Right cardiac atrium (tissue), 5 donors: ENCODE results near the gene KHDRBS2. TPM values are rescaled to one million over a fixed set of nuclear protein-coding genes. Genes with fewer than 3 reads are reported as not detected.
A peak's percentile ranks its signal among the peaks of the same experiment; 100 is the strongest.

Experiments used
- ATAC-seq, 2 donors: fragments of 200-7000 bp; cut with Tn5 transposase; one replicate each; pipeline versions ENCODE4 v1.8.0 to v1.9.1; 2020; ENCODE audit warnings: moderate library complexity in 2 of 2, mild to moderate bottlenecking in 1 of 2
- DNase-seq, 3 donors: peaks; one replicate each; pipeline ENCODE4 v3.0.0-alpha.2; 2020
- H3K27ac ChIP-seq: one replicate; pipeline ENCODE4 v1.5.1; 2013; ENCODE audit warnings: mild to moderate bottlenecking, low read length, control low read depth, moderate library complexity
- H3K27me3 ChIP-seq: one replicate; pipeline ENCODE4 v1.6.1; 2013; ENCODE audit not compliant: control insufficient read depth, insufficient read depth
- H3K4me1 ChIP-seq: one replicate; pipeline ENCODE4 v1.6.1; 2013; ENCODE audit warnings: low read length; ENCODE audit not compliant: control insufficient read depth, insufficient read depth
- H3K4me3 ChIP-seq: one replicate; pipeline ENCODE4 v1.5.1; 2013; ENCODE audit warnings: low read length, control low read depth
- H3K9me3 ChIP-seq: one replicate; pipeline ENCODE4 v1.6.1; 2013; ENCODE audit warnings: low read length; ENCODE audit not compliant: control insufficient read depth
- WGBS: extraction: QIAGEN DNeasy Blood & Tissue Kit; methylation state at CpG from one replicate; pipeline ENCODE4 v1.1.7; 2013; 5-methylcytosine and 5-hydroxymethylcytosine counted together
- intact Hi-C, 4 donors: fragments of 100-400 bp; cut with DNase I; formaldehyde crosslinking; loops; one replicate each; pipeline versions ENCODE4 v1.11.0 to v1.14.0; 2022 to 2023
- long read RNA-seq, 4 donors: library from polyadenylated mRNA; unstranded; transcript quantifications; one replicate each; pipeline ENCODE4 v2.0.0, GENCODE V29; 2020 to 2021
- polyA plus RNA-seq: library from polyadenylated mRNA; stranded (reverse); fragments of 200-250 nt; gene quantifications from one replicate; pipeline ENCODE4 v1.2.3, GENCODE V29; 2013
- total RNA-seq, 4 donors: library from RNA; stranded (reverse); fragmentation: NEBNext Ultra II Directional; extraction: Animal tissue kit (Norgen Biotek cat#: 25700); gene quantifications; one replicate each; pipeline ENCODE4 v1.2.1, GENCODE V29; 2021
- donor health status: healthy with polysubstance abuse.
- donor health status: DM: no; HTN: yes; CAD: no.
- donor health status: DM: no; HTN: no; CAD: no.
- donor health status: DM: no; HTN: yes; CAD: no; lungs with severe emphysema.
- donor health status: DM: yes; HTN: yes; CAD: no.

The KHDRBS2 gene
- total RNA-seq: under 1 TPM in 3 of 4 donors, not detected in 1; 0.09 to 0.14 (median 0.12) TPM
- not detected for polyA plus RNA-seq
- long read RNA-seq, donor 1: 0 reads
- long read RNA-seq, donor 2: 0 reads
- long read RNA-seq, donor 3: 0 reads
- long read RNA-seq, donor 4: 0 reads

DNA sequence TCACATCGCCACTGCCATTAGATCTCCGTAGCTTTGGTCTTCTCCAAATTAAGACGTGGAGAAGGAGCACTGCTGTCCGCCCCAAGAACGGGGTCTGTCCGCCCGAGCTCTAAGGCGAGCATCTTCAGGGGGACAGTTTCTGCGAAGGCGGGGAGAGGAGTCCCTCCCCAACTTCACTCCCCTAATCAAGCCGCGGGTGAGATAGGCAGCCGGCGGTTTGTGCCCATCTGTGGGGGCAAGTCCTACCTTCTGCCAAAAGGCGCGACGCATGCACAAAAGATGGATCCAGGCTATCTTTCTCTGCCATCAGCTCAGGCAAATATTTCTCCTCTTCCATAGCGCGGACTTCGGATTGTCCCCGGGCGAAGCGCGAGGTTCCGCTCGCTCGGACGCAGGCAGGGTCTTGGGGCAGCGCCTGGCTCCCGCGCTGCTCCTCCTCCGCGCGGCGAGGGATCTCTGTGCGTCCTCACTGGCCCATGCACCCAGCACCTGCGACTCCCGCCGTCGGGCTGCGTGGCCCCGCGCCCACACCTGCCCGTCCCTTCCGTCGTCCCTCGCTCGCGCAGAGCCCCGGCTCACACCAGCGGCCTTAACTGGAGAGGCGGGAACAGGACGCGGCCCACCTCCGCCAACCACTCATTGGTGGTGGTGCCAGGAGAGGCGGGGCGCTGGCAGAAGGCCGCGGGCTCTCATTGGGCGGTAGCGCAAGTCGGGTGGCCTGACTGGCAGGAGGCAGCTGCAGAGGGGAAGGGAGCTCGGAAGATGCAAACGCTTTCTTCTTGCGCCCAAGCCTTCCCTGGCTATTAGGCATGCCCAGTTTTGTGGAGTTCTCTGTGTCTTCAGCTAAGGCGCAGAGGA is at the start of gene KHDRBS2:
KHDRBS2 (minus strand) TSS at position 614 of the 858 bp plus-strand sequence.
- Histone ChIP-seq H3K27me3 (no peaks in the 10 kb centered on the region), H3K27ac (no peak within 1 kb of the TSS), H3K4me3 (peak within 1 kb of the TSS; percentile 4), H3K4me1 (no peaks in the 10 kb centered on the region), H3K9me3 (no peaks in the 10 kb centered on the region)
- peak; percentile 95 to 96 for ATAC-seq
- intact Hi-C loops: no loop called here
- DNase-seq: peak; percentile 79 to 91 (median 89)
- WGBS: 1% methylated on average over 66 of the region's 66 CpGs

DNA sequence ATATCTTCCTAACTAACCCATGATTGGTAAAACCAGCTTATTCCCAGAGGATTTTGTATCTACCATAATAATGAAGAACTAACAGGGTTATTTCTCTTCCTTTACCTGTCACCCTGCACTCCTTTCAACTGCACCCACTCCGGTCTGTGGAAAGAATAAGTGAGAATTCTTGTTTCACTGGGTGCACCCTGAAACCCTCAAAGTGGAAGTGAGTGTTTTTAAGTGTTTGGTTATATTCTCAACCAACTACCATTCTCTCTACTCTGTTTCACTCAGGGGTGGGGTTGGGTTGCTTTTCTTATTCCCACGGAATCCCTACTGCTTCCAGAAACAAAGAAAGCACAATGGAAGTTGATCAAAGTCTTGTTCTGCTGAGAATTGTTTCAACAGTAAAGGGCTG is 42.6 kb upstream of the KHDRBS2 start:
- Histone ChIP-seq H3K27ac (no peak overlapping the region), H3K4me3 (no peak overlapping the region), H3K27me3 (no peaks in the 10 kb centered on the region), H3K4me1 (no peaks in the 10 kb centered on the region), H3K9me3 (peaks cover 2% of the 10 kb centered on the region)
- intact Hi-C loops: no loop called here
- 83% methylated on average over 2 of the region's 2 CpGs for WGBS
- DNase-seq (no peak), ATAC-seq (no peak)

DNA sequence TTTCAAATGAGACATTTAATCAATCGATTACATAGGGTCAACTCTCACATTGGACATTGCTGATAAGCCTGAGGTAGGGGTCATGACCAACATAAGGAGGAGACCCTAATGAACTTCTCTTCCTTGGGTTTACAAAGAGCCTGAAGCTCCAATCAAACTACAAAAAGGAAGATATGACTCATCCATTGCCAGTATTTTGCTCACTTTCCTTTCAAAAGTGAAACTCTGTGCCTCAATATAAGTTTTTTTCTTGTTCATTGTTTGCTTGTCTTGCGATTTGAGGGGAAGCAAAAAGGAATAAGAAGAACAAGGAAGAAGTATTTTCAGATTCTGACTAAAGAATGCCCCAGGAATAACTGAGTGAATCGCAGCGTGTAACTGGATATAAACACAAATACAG is 38.8 kb upstream of the KHDRBS2 start:
- intact Hi-C loops: no loop called here
- H3K4me3 ChIP-seq: no peak overlapping the region
- H3K27ac ChIP-seq: no peak overlapping the region
- 56% methylated on average over 4 of the region's 4 CpGs for WGBS
- no peaks in the 10 kb centered on the region for H3K27me3 ChIP-seq
- no peak for ATAC-seq
- no peaks in the 10 kb centered on the region for H3K9me3 ChIP-seq
- no peak for DNase-seq
- H3K4me1 ChIP-seq: no peaks in the 10 kb centered on the region

DNA sequence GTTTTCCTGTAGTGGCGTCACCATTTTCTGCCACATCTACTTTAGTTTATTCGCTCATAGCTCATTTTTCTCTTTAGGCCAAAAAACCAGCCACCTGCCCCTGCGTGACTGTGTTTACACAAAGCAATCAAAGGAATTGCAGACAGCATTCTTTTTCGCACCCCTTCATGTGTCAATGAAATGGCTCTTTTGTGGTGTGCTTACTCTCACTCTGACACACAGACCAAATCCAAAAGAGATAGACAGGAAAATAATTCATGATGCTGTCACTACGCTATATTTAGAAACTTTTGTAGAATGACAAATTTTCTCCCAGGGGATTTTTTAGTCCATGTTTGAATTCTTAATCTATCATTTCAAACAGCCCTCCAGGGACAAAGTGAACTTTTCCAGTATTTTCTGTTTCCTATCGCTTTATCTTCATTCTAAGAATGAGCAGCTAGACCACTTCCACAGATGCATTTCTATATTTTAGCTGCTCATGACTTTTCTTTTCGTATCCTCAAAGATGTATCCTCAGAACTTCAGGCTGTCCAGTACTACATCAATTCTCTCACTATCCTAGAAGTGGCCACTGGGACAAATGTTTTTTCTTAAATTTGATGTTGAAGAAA is 37.9 kb upstream of the KHDRBS2 start:
- Histone ChIP-seq H3K9me3 (no peaks in the 10 kb centered on the region), H3K4me1 (no peaks in the 10 kb centered on the region), H3K27me3 (no peaks in the 10 kb centered on the region), H3K4me3 (no peak overlapping the region), H3K27ac (no peak overlapping the region)
- intact Hi-C loops: no loop called here
- 58% methylated on average over 7 of the region's 7 CpGs for WGBS
- DNase-seq: no peak
- ATAC-seq: no peak

DNA sequence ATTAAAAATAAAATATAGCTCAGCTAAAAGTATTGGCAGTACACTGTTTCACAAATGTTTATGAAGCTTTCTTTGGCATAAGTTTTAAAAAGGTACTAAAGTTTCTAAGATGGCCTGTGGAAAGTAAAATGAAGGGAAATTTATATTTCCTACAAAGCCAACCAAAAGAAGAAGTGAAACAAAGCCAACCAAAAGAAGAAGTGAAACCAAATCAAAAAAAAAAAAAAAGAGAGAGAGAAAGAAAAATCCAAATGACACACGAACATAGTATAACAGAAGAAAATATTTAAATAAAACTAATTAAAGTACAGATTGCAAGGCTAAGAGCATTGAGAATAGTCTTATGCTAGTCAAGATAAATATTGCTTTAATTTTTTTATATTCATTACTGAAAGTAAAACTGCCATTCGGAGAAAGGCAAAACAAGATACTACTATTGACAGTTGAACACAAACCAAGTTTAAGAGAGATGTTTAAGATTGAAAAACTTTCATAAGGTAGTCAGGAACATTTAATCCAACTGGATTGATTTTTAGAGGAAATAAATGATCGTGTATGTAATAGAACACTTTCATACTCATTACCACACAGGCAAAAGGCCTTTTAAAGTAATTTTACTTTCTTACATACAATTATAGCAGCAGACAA is 12.8 kb upstream of the KHDRBS2 start:
- 62% methylated on average over 3 of the region's 3 CpGs for WGBS
- no peaks in the 10 kb centered on the region for H3K4me1 ChIP-seq
- H3K4me3 ChIP-seq: no peak overlapping the region
- DNase-seq (no peak), ATAC-seq (no peak)
- no peaks in the 10 kb centered on the region for H3K9me3 ChIP-seq
- no peak overlapping the region for H3K27ac ChIP-seq
- no peaks in the 10 kb centered on the region for H3K27me3 ChIP-seq
- intact Hi-C loops: no loop called here

DNA sequence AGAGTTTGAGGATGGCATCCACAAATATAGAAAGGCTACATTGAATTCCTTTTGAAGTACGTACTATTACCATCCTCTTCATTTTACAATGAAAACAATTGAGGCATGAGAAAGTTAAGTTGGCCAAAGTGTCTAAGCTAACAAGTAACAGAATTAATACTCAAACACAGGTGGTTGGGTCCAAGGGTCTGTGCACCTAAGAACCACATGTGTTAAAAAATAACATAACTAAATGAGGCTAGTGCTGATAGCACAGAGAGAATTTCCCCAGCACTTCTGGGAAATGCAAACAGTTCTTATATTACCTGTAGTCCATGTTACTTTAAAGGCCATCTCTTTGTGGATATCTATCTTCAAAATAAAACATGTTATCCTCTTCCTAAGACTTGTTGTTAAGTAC is 10.5 kb upstream of the KHDRBS2 start:
- Histone ChIP-seq H3K9me3 (no peaks in the 10 kb centered on the region), H3K4me3 (no peak overlapping the region), H3K27ac (no peak overlapping the region), H3K4me1 (no peaks in the 10 kb centered on the region), H3K27me3 (no peaks in the 10 kb centered on the region)
- intact Hi-C loops: no loop called here
- 85% methylated on average over 1 of the region's 1 CpG for WGBS
- ATAC-seq (no peak), DNase-seq (no peak)

DNA sequence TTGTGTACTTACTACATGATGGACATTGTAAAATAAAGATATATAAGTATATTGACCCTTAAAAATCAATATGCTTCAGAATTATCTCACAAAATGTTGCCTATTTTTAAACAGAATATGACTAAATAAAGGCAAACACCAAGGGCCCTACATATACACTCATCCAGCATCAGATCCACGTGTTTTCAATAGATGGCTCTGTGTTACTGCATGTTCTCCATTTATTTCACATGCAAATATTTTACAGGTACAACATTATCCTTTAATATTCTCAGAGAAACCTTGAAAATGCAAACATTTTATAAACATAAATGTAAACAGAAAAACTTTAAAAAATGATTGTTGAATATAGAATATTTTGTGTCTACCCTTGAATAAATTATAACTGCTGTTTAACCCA is 2.9 kb upstream of the KHDRBS2 start:
- intact Hi-C loops: no loop called here
- no peaks in the 10 kb centered on the region for H3K4me1 ChIP-seq
- DNase-seq (no peak), ATAC-seq (no peak)
- no peaks in the 10 kb centered on the region for H3K27me3 ChIP-seq
- 49% methylated on average over 1 of the region's 1 CpG for WGBS
- no peaks in the 10 kb centered on the region for H3K9me3 ChIP-seq
- no peak overlapping the region for H3K4me3 ChIP-seq
- no peak overlapping the region for H3K27ac ChIP-seq

DNA sequence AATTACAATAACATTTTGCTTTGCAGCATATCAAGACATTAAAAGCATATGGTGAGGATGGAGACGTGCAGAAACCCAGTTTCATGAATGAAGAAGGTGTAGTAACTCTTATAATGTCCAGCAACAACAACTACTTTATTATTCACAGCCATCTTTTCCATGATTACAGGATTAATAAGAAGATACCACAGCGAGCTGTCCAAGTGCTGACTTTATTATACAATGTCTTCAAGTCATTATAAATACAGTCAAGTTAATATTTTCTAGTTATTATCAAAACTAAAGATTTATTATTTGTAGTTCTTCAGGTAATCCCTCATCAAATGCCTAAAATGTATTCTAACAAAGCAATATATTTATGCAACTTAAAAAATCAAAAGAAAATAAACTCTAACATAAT is 2.5 kb upstream of the KHDRBS2 start:
- no peak overlapping the region for H3K4me3 ChIP-seq
- intact Hi-C loops: no loop called here
- H3K27ac ChIP-seq: no peak overlapping the region
- H3K4me1 ChIP-seq: no peaks in the 10 kb centered on the region
- no peaks in the 10 kb centered on the region for H3K27me3 ChIP-seq
- DNase-seq (no peak), ATAC-seq (no peak)
- 55% methylated on average over 2 of the region's 2 CpGs for WGBS
- no peaks in the 10 kb centered on the region for H3K9me3 ChIP-seq

DNA sequence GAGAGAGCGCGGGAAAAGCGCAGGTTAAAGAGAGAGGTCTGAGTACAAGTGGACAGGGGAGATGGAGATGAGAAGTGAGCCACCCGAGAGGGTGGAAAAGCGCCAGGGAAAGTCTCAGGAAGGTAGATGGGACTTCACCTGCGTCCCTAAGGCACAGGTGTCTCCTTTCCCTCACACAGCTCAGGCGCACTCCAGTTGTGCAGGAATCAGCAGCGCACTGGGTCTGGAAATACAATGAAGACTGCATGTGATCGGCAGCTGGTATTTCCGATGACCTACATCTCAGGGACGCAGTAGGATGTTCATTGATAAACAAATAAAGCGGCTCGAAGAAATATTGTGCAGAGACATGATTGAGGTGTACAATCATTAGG is 432 bp upstream of the KHDRBS2 start:
- Histone ChIP-seq H3K27ac (no peak overlapping the region), H3K4me1 (no peaks in the 10 kb centered on the region), H3K9me3 (no peaks in the 10 kb centered on the region), H3K4me3 (peak overlapping the region; percentile 4), H3K27me3 (no peaks in the 10 kb centered on the region)
- intact Hi-C loops: no loop called here
- no peak for ATAC-seq
- DNase-seq: no peak
- WGBS: 3% methylated on average over 13 of the region's 13 CpGs

DNA sequence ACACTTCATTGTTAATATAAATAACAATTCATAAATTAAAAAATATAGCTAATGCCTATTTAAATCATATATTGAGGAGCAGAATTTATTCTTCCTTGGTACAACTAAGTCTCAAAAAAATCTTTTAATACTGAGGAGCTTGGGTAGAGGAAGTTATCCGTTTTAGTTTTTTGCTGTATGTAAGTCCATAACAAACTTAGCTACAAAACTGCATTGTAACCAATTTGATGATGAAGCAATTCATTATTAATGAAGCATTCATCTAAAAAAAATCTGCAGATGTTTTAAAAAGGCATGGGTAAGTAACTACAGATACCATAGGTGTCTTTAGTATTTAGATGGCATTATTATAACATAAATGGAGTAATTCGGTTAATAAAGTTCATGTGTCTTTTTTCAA is 1.3 kb downstream of the KHDRBS2 start:
- DNase-seq: no peak
- no peaks in the 10 kb centered on the region for H3K4me1 ChIP-seq
- no peak for ATAC-seq
- 41% methylated on average over 2 of the region's 2 CpGs for WGBS
- intact Hi-C loops: no loop called here
- no peaks in the 10 kb centered on the region for H3K9me3 ChIP-seq
- no peak overlapping the region for H3K27ac ChIP-seq
- H3K4me3 ChIP-seq: no peak overlapping the region
- no peaks in the 10 kb centered on the region for H3K27me3 ChIP-seq

DNA sequence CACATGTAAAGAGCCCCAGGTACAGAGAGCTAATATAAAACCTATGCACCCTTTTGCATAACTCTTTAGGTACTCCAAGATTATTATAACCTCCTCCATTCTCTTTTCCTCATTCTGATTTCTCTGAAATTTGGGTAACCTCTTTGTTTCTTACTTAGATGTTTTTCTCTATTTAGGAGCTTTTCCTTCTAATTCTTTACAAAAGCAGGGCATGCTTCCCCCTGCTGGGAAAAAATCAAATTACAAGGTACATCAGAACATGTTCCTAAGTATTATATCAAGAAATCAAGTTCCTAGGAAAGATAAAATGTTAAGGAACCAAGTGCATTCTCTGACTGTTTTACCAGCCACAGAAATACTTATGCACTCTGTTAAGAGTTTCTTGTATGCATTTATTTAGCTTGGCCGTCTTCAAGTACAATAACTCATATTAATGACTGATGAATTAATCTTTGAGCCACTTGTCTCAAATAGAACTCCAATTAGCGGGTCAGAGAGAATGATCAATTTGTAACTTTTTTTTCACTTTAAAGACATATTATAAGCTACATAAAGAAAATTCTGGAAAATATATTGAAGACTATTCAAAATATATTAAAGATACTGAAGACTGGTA is 2.1 kb downstream of the KHDRBS2 start:
- Histone ChIP-seq H3K4me3 (no peak overlapping the region), H3K27ac (no peak overlapping the region), H3K27me3 (no peaks in the 10 kb centered on the region), H3K4me1 (no peaks in the 10 kb centered on the region), H3K9me3 (no peaks in the 10 kb centered on the region)
- 53% methylated on average over 2 of the region's 2 CpGs for WGBS
- intact Hi-C loops: no loop called here
- ATAC-seq: no peak
- DNase-seq: no peak
